Stimulated activated naive B cell treated with anti-CD40 and anti-IgM and Interleukin-4, amounts not matched to agents 10 μg/mL and 1 μg/mL and 100 μg/mL, for 72 hours (primary cell): ENCODE results near the gene TFPI.
"Not testable (repeated sequence)": the region's sequence is repeated elsewhere in the genome, so short reads cannot be mapped to it uniquely, and the experiment has no call there.

Experiments used
- ATAC-seq, 2 donors: fragments of 150-1000 bp; cut with Tn5 transposase; replicated peaks; 2 replicates each; pipeline ENCODE4 v1.10.0; 2021; ENCODE audit warnings: moderate library complexity in 1 of 2
- DNase-seq: peaks from one replicate; pipeline ENCODE4 v3.0.0; 2021
- H3K27ac Mint-ChIP-seq: one replicate; pipeline ENCODE4 v1.8.0; 2022; ENCODE audit warnings: mild to moderate bottlenecking, mixed read lengths
- H3K27me3 Mint-ChIP-seq, 2 donors: one replicate each; pipeline ENCODE4 v1.8.0; 2022; ENCODE audit warnings: mixed read lengths in 2 of 2
- H3K36me3 Mint-ChIP-seq, 2 donors: one replicate each; pipeline ENCODE4 v1.8.0; 2022; ENCODE audit warnings: mixed read lengths in 2 of 2, mild to moderate bottlenecking in 1 of 2
- H3K4me1 Mint-ChIP-seq, 2 donors: one replicate each; pipeline ENCODE4 v1.8.0; 2022; ENCODE audit warnings: mixed read lengths in 2 of 2, mild to moderate bottlenecking in 1 of 2
- H3K4me3 Mint-ChIP-seq, 2 donors: one replicate each; pipeline ENCODE4 v1.8.0; 2022; ENCODE audit warnings: mild to moderate bottlenecking in 2 of 2, mixed read lengths in 2 of 2, moderate library complexity in 1 of 2
- H3K9me3 Mint-ChIP-seq, 2 donors: one replicate each; pipeline ENCODE4 v1.8.0; 2022; ENCODE audit warnings: mixed read lengths in 2 of 2, mild to moderate bottlenecking in 1 of 2

Gene TFPI

GRCh38 chr2:187546762-187547333 is 7.4 kb downstream of the TFPI start:
- H3K27me3 Mint-ChIP-seq, result no peaks in the 10 kb centered on the region
- H3K9me3 Mint-ChIP-seq, result no peaks in the 10 kb centered on the region
- ATAC-seq, result no peak
- no peaks in the 10 kb centered on the region for H3K4me1 Mint-ChIP-seq
- no peak overlapping the region for H3K27ac Mint-ChIP-seq
- no peak for DNase-seq
- H3K4me3 Mint-ChIP-seq, result no peak overlapping the region
- H3K36me3 Mint-ChIP-seq, result no peaks in the 10 kb centered on the region

DNA sequence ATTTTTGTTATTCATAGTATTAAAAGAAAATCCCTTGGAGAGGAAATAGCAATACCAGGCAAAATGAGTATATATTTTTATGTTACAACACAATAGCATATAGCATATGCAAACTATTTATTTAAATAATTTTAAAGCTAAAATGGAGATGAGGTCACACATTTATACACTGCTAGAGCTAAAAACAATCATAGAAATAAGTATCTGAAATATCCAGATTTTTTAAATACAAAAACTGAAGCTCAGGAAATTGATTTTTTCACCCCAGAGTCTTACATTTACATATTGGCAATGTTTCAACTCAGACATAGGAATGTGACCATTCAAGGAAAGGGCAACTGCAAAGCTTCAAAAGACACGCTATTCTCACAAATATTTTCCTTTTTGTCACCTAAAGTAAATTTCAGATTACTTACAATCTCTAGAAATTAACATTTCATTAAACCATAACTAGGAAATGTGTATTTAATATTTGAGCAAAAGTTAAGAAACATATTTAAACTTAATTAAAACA is 8.9 kb downstream of the TFPI start:
- no peaks in the 10 kb centered on the region for H3K4me1 Mint-ChIP-seq

GRCh38 chr2:187544371-187545080 is 9.7 kb downstream of the TFPI start:
- Mint-ChIP-seq H3K27me3 (no peaks in the 10 kb centered on the region), H3K4me3 (no peak overlapping the region), H3K9me3 (no peaks in the 10 kb centered on the region), H3K4me1 (no peaks in the 10 kb centered on the region), H3K36me3 (no peaks in the 10 kb centered on the region), H3K27ac (no peak overlapping the region)
- ATAC-seq (no peak), DNase-seq (no peak)

More for the DNA sequence above, 8.9 kb downstream of the TFPI start:
- no peak overlapping the region for H3K27ac Mint-ChIP-seq
- ATAC-seq (no peak), DNase-seq (no peak)
- no peaks in the 10 kb centered on the region for H3K27me3 Mint-ChIP-seq
- H3K4me3 Mint-ChIP-seq, result no peak overlapping the region
- no peaks in the 10 kb centered on the region for H3K9me3 Mint-ChIP-seq
- no peaks in the 10 kb centered on the region for H3K36me3 Mint-ChIP-seq

DNA sequence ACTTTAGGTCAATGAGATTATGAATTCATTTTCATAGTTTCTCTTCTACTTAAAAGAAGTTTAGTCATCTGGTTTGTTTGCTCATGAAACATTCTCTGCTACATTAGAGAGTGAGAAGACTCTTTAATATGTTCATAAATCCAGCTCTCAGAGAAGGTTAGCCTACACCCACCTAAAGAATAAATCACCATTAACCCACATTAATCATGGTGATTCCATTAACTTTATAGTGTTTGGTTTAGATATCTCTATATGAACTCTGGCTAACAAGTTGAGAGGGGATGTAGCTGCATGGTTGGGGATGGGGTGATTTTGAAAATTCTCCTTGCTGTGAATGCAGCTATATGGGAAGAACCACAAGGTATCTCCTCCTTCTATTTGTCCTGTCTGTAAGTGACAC is 10.7 kb downstream of the TFPI start:
- no peaks in the 10 kb centered on the region for H3K27me3 Mint-ChIP-seq
- H3K27ac Mint-ChIP-seq, result no peak overlapping the region
- no peak overlapping the region for H3K4me3 Mint-ChIP-seq
- H3K4me1 Mint-ChIP-seq, result no peaks in the 10 kb centered on the region
- no peak for DNase-seq
- ATAC-seq, result no peak
- H3K9me3 Mint-ChIP-seq, result no peaks in the 10 kb centered on the region
- H3K36me3 Mint-ChIP-seq, result no peaks in the 10 kb centered on the region

DNA sequence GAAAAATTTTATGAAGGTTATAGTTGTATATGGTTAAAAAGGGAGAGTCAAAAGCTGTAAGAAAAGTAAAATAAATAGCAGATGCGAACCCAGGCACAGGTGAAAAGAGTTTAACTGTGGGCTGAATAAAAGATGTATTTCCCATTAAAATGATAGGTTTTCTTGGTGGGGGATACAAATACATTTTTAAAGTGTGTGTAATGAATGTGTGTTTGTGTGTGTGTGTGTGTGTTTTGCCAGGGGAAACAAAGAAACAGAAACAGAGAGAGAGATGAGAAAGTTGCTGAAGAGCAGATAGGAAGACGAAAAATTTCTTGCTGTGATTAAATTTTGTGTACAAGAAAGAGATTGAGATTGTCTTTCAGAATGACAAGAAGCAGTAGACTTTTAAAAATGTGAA is 12.1 kb downstream of the TFPI start:
- H3K27ac Mint-ChIP-seq, result no peak overlapping the region
- no peak overlapping the region for H3K4me3 Mint-ChIP-seq

GRCh38 chr2:187541086-187542085 is 12.8 kb downstream of the TFPI start:
- Mint-ChIP-seq H3K27me3 (no peaks in the 10 kb centered on the region), H3K36me3 (no peaks in the 10 kb centered on the region), H3K27ac (no peak overlapping the region), H3K4me1 (no peaks in the 10 kb centered on the region), H3K4me3 (no peak overlapping the region), H3K9me3 (peaks cover 0 to 2% of the 10 kb centered on the region in 2 donors)
- DNase-seq (no peak), ATAC-seq (no peak)

More for the DNA sequence above, 12.1 kb downstream of the TFPI start:
- Mint-ChIP-seq H3K9me3 (peaks cover 0 to 2% of the 10 kb centered on the region in 2 donors), H3K27me3 (no peaks in the 10 kb centered on the region), H3K36me3 (no peaks in the 10 kb centered on the region), H3K4me1 (no peaks in the 10 kb centered on the region)
- DNase-seq (no peak), ATAC-seq (no peak)

DNA sequence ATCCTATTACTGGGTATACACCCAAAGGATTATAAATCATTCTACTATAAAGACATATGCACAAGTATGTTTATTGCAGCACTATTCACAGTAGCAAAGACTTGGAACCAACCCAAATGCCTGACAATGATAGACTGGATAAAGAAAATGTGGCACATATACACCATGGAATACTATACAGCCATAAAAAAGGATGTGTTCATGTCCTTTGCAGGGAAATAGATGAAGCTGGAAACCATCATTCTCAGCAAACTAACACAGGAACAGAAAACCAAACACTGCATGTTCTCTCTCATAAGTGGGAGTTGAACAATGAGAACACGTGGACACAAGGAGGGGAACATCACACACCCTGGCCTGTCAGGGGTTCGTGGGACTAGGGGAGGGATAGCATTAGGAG is 16.0 kb downstream of the TFPI start:
- DNase-seq, H3K27me3 Mint-ChIP-seq, H3K36me3 Mint-ChIP-seq, H3K9me3 Mint-ChIP-seq, H3K4me3 Mint-ChIP-seq, H3K27ac Mint-ChIP-seq, ATAC-seq, H3K4me1 Mint-ChIP-seq: not testable (repeated sequence)

- not testable (repeated sequence) for H3K4me1 Mint-ChIP-seq, ATAC-seq, H3K27me3 Mint-ChIP-seq, H3K27ac Mint-ChIP-seq, H3K4me3 Mint-ChIP-seq, H3K9me3 Mint-ChIP-seq, DNase-seq, H3K36me3 Mint-ChIP-seq
These were observed 18.9 kb downstream of the TFPI start for GRCh38 chr2:187535381-187535780.

- H3K27ac Mint-ChIP-seq, result no peak overlapping the region
- H3K27me3 Mint-ChIP-seq, result no peaks in the 10 kb centered on the region
- ATAC-seq (no peak), DNase-seq (no peak)
- no peak overlapping the region for H3K4me3 Mint-ChIP-seq
- H3K9me3 Mint-ChIP-seq, result peaks cover 5% of the 10 kb centered on the region in 2 donors
- H3K36me3 Mint-ChIP-seq, result no peaks in the 10 kb centered on the region
- H3K4me1 Mint-ChIP-seq, result no peaks in the 10 kb centered on the region
These were observed 21.7 kb downstream of the TFPI start for GRCh38 chr2:187532333-187533120.

- Mint-ChIP-seq H3K9me3 (peaks cover under 1 to 4% of the 10 kb centered on the region in 2 donors), H3K4me1 (no peaks in the 10 kb centered on the region), H3K27me3 (no peaks in the 10 kb centered on the region), H3K36me3 (no peaks in the 10 kb centered on the region), H3K27ac (no peak overlapping the region), H3K4me3 (no peak overlapping the region)
- ATAC-seq, result no peak
- DNase-seq, result no peak
These were observed 24.1 kb downstream of the TFPI start for GRCh38 chr2:187529977-187530721.

DNA sequence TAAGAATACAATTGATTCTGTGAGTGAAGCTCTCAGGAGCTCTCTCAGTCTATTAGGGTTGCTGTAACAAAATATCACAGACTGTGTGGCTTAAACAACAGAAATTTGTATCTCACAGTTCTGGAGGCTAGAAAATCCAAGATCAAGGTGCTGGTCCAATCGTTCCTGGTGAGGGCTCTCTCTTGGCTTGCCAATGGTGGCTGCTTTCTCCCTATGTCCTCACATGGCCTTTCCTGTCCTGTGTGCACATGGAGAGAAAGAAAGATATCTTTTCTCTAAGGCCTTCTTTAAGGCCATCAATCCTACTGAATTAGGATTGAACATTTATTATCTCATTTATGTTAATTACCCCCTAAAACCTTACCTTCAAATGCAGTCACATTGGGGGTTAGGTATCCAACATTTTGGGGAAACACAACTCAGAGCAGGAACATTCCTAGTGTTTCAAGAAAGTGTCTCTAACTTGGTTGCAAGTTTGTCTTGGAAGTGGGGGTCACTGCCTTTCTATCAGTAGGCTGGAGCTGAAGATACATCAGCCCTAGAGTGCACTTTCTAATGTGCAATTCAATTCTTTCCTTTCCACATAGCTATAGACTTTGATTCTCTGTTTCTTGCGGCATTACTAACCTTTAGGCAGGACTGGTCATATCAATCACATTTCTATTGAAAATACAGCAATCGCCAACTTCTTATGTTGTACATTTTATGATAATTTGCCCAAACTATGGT is 24.8 kb downstream of the TFPI start:
- ATAC-seq (no peak), DNase-seq (no peak)
- Mint-ChIP-seq H3K27ac (no peak overlapping the region), H3K9me3 (peaks cover 0 to 2% of the 10 kb centered on the region in 2 donors), H3K27me3 (no peaks in the 10 kb centered on the region), H3K4me3 (no peak overlapping the region), H3K36me3 (no peaks in the 10 kb centered on the region), H3K4me1 (no peaks in the 10 kb centered on the region)

- DNase-seq (no peak), ATAC-seq (no peak)
- H3K27ac Mint-ChIP-seq, result no peak overlapping the region
- no peaks in the 10 kb centered on the region for H3K36me3 Mint-ChIP-seq
- no peaks in the 10 kb centered on the region for H3K4me1 Mint-ChIP-seq
- no peaks in the 10 kb centered on the region for H3K27me3 Mint-ChIP-seq
- H3K4me3 Mint-ChIP-seq, result no peak overlapping the region
- H3K9me3 Mint-ChIP-seq, result no peaks in the 10 kb centered on the region
These were observed 26.2 kb downstream of the TFPI start for GRCh38 chr2:187528042-187528441.

- no peak for ATAC-seq
- no peaks in the 10 kb centered on the region for H3K36me3 Mint-ChIP-seq
- DNase-seq, result no peak
- no peak overlapping the region for H3K4me3 Mint-ChIP-seq
- H3K4me1 Mint-ChIP-seq, result no peaks in the 10 kb centered on the region
- no peaks in the 10 kb centered on the region for H3K9me3 Mint-ChIP-seq
- no peaks in the 10 kb centered on the region for H3K27me3 Mint-ChIP-seq
- no peak overlapping the region for H3K27ac Mint-ChIP-seq
These were observed 27.0 kb downstream of the TFPI start for GRCh38 chr2:187527262-187527661.
